H9 (cell line): ENCODE data around the gene NFKBIZ. TPM values are rescaled to one million over a fixed set of nuclear protein-coding genes. Genes with fewer than 3 reads are reported as not detected.
A peak's percentile ranks its signal among the peaks of the same experiment; 100 is the strongest.

ENCODE experiments used
- DNase-seq: peaks from one replicate; pipeline ENCODE4 v3.0.0-alpha.2; 2017
- H2AFZ ChIP-seq: one replicate; pipeline ENCODE4 v1.6.1; 2013; ENCODE audit warnings: mild to moderate bottlenecking, low read length, control low read depth, moderate library complexity
- H2AK5ac ChIP-seq: 2 replicates; pipeline ENCODE4 v1.6.1; 2013; ENCODE audit warnings: low read length, control low read depth, mixed read lengths; ENCODE audit not compliant: insufficient read length
- H2BK120ac ChIP-seq: one replicate; pipeline ENCODE4 v1.6.1; 2013; ENCODE audit warnings: low read depth, mild to moderate bottlenecking, low read length, control low read depth, inconsistent platforms; ENCODE audit not compliant: poor library complexity, severe bottlenecking
- H2BK12ac ChIP-seq: 2 replicates; pipeline ENCODE4 v1.6.1; 2013; ENCODE audit warnings: low read length, control low read depth, mixed read lengths, low read depth; ENCODE audit not compliant: insufficient read length
- H2BK15ac ChIP-seq: 2 replicates; pipeline ENCODE4 v1.6.1; 2013; ENCODE audit warnings: low read depth, low read length, control low read depth
- H2BK20ac ChIP-seq: one replicate; pipeline ENCODE4 v1.6.1; 2013; ENCODE audit warnings: low read depth, mild to moderate bottlenecking, low read length, control low read depth, inconsistent platforms; ENCODE audit not compliant: poor library complexity, severe bottlenecking
- H2BK5ac ChIP-seq: 2 replicates; pipeline ENCODE4 v1.6.1; 2013; ENCODE audit warnings: low read length, control low read depth, mixed read lengths; ENCODE audit not compliant: insufficient read length
- H3K14ac ChIP-seq: 2 replicates; pipeline ENCODE4 v1.6.1; 2013; ENCODE audit warnings: low read length, control low read depth; ENCODE audit not compliant: insufficient read depth
- H3K18ac ChIP-seq: 2 replicates; pipeline ENCODE4 v1.6.1; 2013; ENCODE audit warnings: low read depth, mild to moderate bottlenecking, mixed read lengths, low read length, control low read depth; ENCODE audit not compliant: insufficient read length
- H3K23ac ChIP-seq: 2 replicates; pipeline ENCODE4 v1.6.1; 2013; ENCODE audit warnings: low read length, control low read depth, mixed read lengths, low read depth; ENCODE audit not compliant: insufficient read length
- H3K23me2 ChIP-seq: 2 replicates; pipeline ENCODE4 v1.6.1; 2013; ENCODE audit warnings: low read depth, mild to moderate bottlenecking, mixed read lengths, low read length, control low read depth; ENCODE audit not compliant: insufficient read length, poor library complexity, severe bottlenecking
- H3K27ac ChIP-seq: 2 replicates; pipeline ENCODE4 v1.5.1; 2013; ENCODE audit warnings: low read length, control low read depth, mixed read lengths, low read depth; ENCODE audit not compliant: insufficient read length
- H3K27me3 ChIP-seq: 2 replicates; pipeline ENCODE4 v1.6.1; 2013; ENCODE audit warnings: low read length, control low read depth, inconsistent platforms; ENCODE audit not compliant: insufficient read depth
- H3K4ac ChIP-seq: 2 replicates; pipeline ENCODE4 v1.6.1; 2013; ENCODE audit warnings: low read depth, mild to moderate bottlenecking, control low read depth, inconsistent platforms, low read length, moderate library complexity
- H3K4me1 ChIP-seq: 2 replicates; pipeline ENCODE4 v1.6.1; 2013; ENCODE audit warnings: low read length, control low read depth, inconsistent platforms; ENCODE audit not compliant: insufficient read depth
- H3K4me2 ChIP-seq: 2 replicates; pipeline ENCODE4 v1.6.1; 2013; ENCODE audit warnings: low read length, control low read depth, mixed read lengths; ENCODE audit not compliant: insufficient read length, insufficient read depth
- H3K56ac ChIP-seq: 2 replicates; pipeline ENCODE4 v1.6.1; 2013; ENCODE audit warnings: low read depth, mild to moderate bottlenecking, mixed read lengths, low read length, control low read depth; ENCODE audit not compliant: insufficient read length
- H3K79me1 ChIP-seq: 2 replicates; pipeline ENCODE4 v1.6.1; 2013; ENCODE audit warnings: low read depth, mild to moderate bottlenecking, moderate library complexity, low read length, control low read depth, inconsistent platforms; ENCODE audit not compliant: insufficient read depth, poor library complexity, severe bottlenecking
- H3K79me2 ChIP-seq: 2 replicates; pipeline ENCODE4 v1.6.1; 2013; ENCODE audit warnings: low read length, control low read depth, inconsistent platforms; ENCODE audit not compliant: insufficient read depth
- H3K9ac ChIP-seq: 2 replicates; pipeline ENCODE4 v1.6.1; 2013; ENCODE audit warnings: low read length, control low read depth, mixed read lengths; ENCODE audit not compliant: insufficient read length; ENCODE audit errors: extremely low read depth
- H3K9me3 ChIP-seq: one replicate; pipeline ENCODE4 v1.6.1; 2013; ENCODE audit warnings: low read depth, low read length, inconsistent platforms; ENCODE audit not compliant: control insufficient read depth
- H3T11ph ChIP-seq: one replicate; pipeline ENCODE4 v1.6.1; 2013; ENCODE audit warnings: mild to moderate bottlenecking, low read length, control low read depth, inconsistent platforms
- H4K20me1 ChIP-seq: one replicate; pipeline ENCODE4 v1.6.1; 2013; ENCODE audit not compliant: control insufficient read depth, insufficient read length, insufficient read depth
- H4K5ac ChIP-seq: 2 replicates; pipeline ENCODE4 v1.6.1; 2013; ENCODE audit warnings: low read depth, mild to moderate bottlenecking, mixed read lengths, low read length, control low read depth; ENCODE audit not compliant: insufficient read length
- H4K8ac ChIP-seq: replicated peaks from 2 replicates; pipeline ENCODE4 v1.6.1; 2013; ENCODE audit warnings: low read length, control low read depth, mixed read lengths, low read depth; ENCODE audit not compliant: insufficient read length
- H4K91ac ChIP-seq: 2 replicates; pipeline ENCODE4 v1.6.1; 2013; ENCODE audit warnings: low read depth, mild to moderate bottlenecking, moderate library complexity, mixed read lengths, low read length, control low read depth; ENCODE audit not compliant: insufficient read length
- H3K27ac Mint-ChIP-seq, 3 experiments: 2 replicates in 2 of 3; 3 replicates in 1 of 3; pipeline ENCODE4 v1.8.0; 2020 to 2021; ENCODE audit warnings: mixed read lengths in 3 of 3, mild to moderate bottlenecking in 1 of 3, moderate library complexity in 1 of 3
- H3K27me3 Mint-ChIP-seq: 2 replicates; pipeline ENCODE4 v1.8.0; 2021; ENCODE audit warnings: low read depth, mild to moderate bottlenecking, moderate library complexity, mixed read lengths
- H3K36me3 Mint-ChIP-seq, 3 experiments: 2 replicates in 2 of 3; 3 replicates in 1 of 3; pipeline ENCODE4 v1.8.0; 2020 to 2021; ENCODE audit warnings: low read depth in 3 of 3, mixed read lengths in 3 of 3; ENCODE audit not compliant: insufficient read depth in 1 of 3
- H3K4me1 Mint-ChIP-seq, 2 experiments: 2 replicates each; pipeline ENCODE4 v1.8.0; 2020; ENCODE audit warnings: mixed read lengths in 2 of 2
- H3K4me3 Mint-ChIP-seq, 2 experiments: 2 replicates in 1 of 2; 3 replicates in 1 of 2; pipeline ENCODE4 v1.8.0; 2020 to 2021; ENCODE audit warnings: mild to moderate bottlenecking in 2 of 2, mixed read lengths in 2 of 2, moderate library complexity in 1 of 2
- H3K9me3 Mint-ChIP-seq, 2 experiments: 2 replicates in 1 of 2; 3 replicates in 1 of 2; pipeline ENCODE4 v1.8.0; 2020; ENCODE audit warnings: mild to moderate bottlenecking in 2 of 2, mixed read lengths in 2 of 2, moderate library complexity in 1 of 2
- total RNA-seq: library from RNA; stranded (reverse); gene quantifications from 2 replicates; pipeline ENCODE4 v1.2.1, GENCODE V29; 2021
- TF ChIP-seq, protein P1 (sequence below): fragments of 200-600 bp; sonication (generic); conservative IDR thresholded peaks from 3 replicates; pipeline ENCODE4 v1.8.0; 2021; ENCODE audit warnings: antibody characterized with exemption, mild to moderate bottlenecking

Gene NFKBIZ
- total RNA-seq, 1 experiment from 2014 or later, result 11.1 TPM

DNA sequence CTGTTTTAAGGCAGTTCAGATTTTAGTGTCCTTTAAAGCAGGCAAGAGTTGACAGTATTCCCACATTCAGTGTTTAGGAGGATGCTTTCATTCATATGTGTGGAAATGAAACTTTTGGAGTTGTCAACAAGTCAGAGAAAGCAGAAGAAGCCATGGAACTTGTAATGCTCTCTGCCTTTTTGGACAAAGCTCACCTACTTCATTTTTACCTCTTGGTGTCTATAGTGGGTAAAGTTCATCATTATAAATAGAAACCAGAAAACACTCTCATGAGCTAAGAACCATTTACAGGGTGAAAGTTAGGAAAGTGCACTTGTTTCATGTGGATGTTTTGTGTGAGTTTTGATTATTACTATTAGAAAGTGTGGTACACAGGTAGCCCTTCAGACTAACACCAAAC lies 9.2 kb upstream of the NFKBIZ start:
- no peak overlapping the region for H3K9ac ChIP-seq
- H2BK20ac ChIP-seq, result no peak overlapping the region
- H3K36me3 Mint-ChIP-seq, result peaks cover 0 to 3% (median 0%) of the 10 kb centered on the region in 3 experiments; a peak in 3 of 7 replicates
- no peak overlapping the region for H2BK120ac ChIP-seq
- H2BK5ac ChIP-seq, result no peak overlapping the region
- H3K27ac Mint-ChIP-seq, result peak overlapping the region in 1 of 3 experiments; percentile 12; a peak in 1 of 7 replicates
- no peak overlapping the region for H3K56ac ChIP-seq
- no peak overlapping the region for H3K18ac ChIP-seq
- no peak overlapping the region for H4K8ac ChIP-seq
- H3T11ph ChIP-seq, result no peak overlapping the region
- no peak for DNase-seq
- H3K4me1 Mint-ChIP-seq, result peaks cover 38 to 47% of the 10 kb centered on the region in 2 experiments
- no peaks in the 10 kb centered on the region for H4K20me1 ChIP-seq
- no peak overlapping the region for H3K4me2 ChIP-seq
- no peak overlapping the region for H2AK5ac ChIP-seq
- no peaks in the 10 kb centered on the region for H3K27me3 ChIP-seq
- H3K27ac ChIP-seq, result no peak overlapping the region
- H3K4ac ChIP-seq, result no peak overlapping the region
- H3K79me1 ChIP-seq, result no peaks in the 10 kb centered on the region
- H3K4me1 ChIP-seq, result peaks cover 5% of the 10 kb centered on the region
- no peak overlapping the region for H3K23ac ChIP-seq
- H2BK12ac ChIP-seq, result no peak overlapping the region
- no peak overlapping the region for H4K5ac ChIP-seq
- H3K14ac ChIP-seq, result no peak overlapping the region
- no peak overlapping the region for H4K91ac ChIP-seq
- H2AFZ ChIP-seq, result no peak overlapping the region
- H3K4me3 Mint-ChIP-seq, result no peak overlapping the region
- H3K9me3 Mint-ChIP-seq, result no peaks in the 10 kb centered on the region
- H3K79me2 ChIP-seq, result no peaks in the 10 kb centered on the region
- H3K23me2 ChIP-seq, result no peaks in the 10 kb centered on the region
- H3K9me3 ChIP-seq, result no peaks in the 10 kb centered on the region
- H3K27me3 Mint-ChIP-seq, result no peaks in the 10 kb centered on the region
- TF ChIP-seq, protein P1, sequence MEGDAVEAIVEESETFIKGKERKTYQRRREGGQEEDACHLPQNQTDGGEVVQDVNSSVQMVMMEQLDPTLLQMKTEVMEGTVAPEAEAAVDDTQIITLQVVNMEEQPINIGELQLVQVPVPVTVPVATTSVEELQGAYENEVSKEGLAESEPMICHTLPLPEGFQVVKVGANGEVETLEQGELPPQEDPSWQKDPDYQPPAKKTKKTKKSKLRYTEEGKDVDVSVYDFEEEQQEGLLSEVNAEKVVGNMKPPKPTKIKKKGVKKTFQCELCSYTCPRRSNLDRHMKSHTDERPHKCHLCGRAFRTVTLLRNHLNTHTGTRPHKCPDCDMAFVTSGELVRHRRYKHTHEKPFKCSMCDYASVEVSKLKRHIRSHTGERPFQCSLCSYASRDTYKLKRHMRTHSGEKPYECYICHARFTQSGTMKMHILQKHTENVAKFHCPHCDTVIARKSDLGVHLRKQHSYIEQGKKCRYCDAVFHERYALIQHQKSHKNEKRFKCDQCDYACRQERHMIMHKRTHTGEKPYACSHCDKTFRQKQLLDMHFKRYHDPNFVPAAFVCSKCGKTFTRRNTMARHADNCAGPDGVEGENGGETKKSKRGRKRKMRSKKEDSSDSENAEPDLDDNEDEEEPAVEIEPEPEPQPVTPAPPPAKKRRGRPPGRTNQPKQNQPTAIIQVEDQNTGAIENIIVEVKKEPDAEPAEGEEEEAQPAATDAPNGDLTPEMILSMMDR, result no peak
- no peak overlapping the region for H2BK15ac ChIP-seq
